OCI-LY7 (cell line): Measurements from ENCODE around the gene ARL10.

ENCODE experiments used
- CTCF ChIP-seq: fragments of 200-600 bp; sonication (generic); conservative IDR thresholded peaks from 2 replicates; pipeline ENCODE4 v1.5.1; 2014; ENCODE audit warnings: mild to moderate bottlenecking, antibody characterized with exemption, low read length, moderate library complexity, mixed read lengths
- EZH2phosphoT487 ChIP-seq: fragments of 200-600 bp; sonication (generic); IDR thresholded peaks from 2 replicates; pipeline ENCODE4 v1.6.1; 2018; ENCODE audit warnings: low read depth, borderline replicate concordance, mild to moderate bottlenecking, mixed run types, antibody characterized with exemption, low read length, moderate library complexity, mixed read lengths

GRCh38 chr5:176342766-176343458 lies 22.4 kb upstream of the ARL10 start:
- no peak for TF ChIP-seq CTCF
- TF ChIP-seq EZH2phosphoT487, result no peak
